Mucosa of descending colon (tissue), 3 donors: ENCODE data around the gene PTPRN2. TPM values are rescaled to one million over a fixed set of nuclear protein-coding genes. Genes with fewer than 3 reads are reported as not detected.

ENCODE experiments used
- ATAC-seq: fragments of 200-7000 bp; cut with Tn5 transposase; one replicate; pipeline ENCODE4 v1.9.1; 2020; ENCODE audit warnings: mild to moderate bottlenecking, moderate library complexity
- DNase-seq, 3 donors: peaks; one replicate each; pipeline ENCODE4 v3.0.0-alpha.2; 2020
- H3K36me3 ChIP-seq: fragments of 200-600 bp; one replicate; pipeline ENCODE4 v1.8.0; 2021; ENCODE audit warnings: low read depth, mild to moderate bottlenecking
- H3K4me1 ChIP-seq: fragments of 200-600 bp; one replicate; pipeline ENCODE4 v1.8.0; 2021; ENCODE audit warnings: low read depth, mild to moderate bottlenecking
- H3K4me3 ChIP-seq: fragments of 200-600 bp; one replicate; pipeline ENCODE4 v1.8.0; 2021; ENCODE audit warnings: mild to moderate bottlenecking
- H3K9me3 ChIP-seq: fragments of 200-600 bp; one replicate; pipeline ENCODE4 v1.8.0; 2021; ENCODE audit warnings: mild to moderate bottlenecking
- intact Hi-C, 2 donors: fragments of 100-400 bp; cut with DNase I in 1 of 2; cut with micrococcal nuclease in 1 of 2; formaldehyde crosslinking; loops; one replicate each; pipeline versions ENCODE4 v1.11.0 to v1.11.1; 2022; cut with DNase I, micrococcal nuclease
- total RNA-seq, 3 donors: library from RNA; stranded (reverse); fragmentation: NEBNext Ultra II Directional in 2 of 3; extraction: Animal tissue kit (Norgen Biotek cat#: 25700) in 2 of 3; gene quantifications; one replicate each; pipeline versions ENCODE4 v1.2.1 to v1.2.4, GENCODE V29; 2021 to 2023
- TF ChIP-seq, protein P1 (sequence below): fragments of 200-600 bp; IDR thresholded peaks from one replicate; pipeline ENCODE4 v1.8.0; 2022; ENCODE audit warnings: antibody characterized with exemption, mild to moderate bottlenecking
- donor health status: DM: no; HTN: no; CAD: no; lungs with moderate emphysema.
- donor health status: DM: no; HTN: no; CAD: no.
- donor health status: DM: no; HTN: yes; CAD: no.

The PTPRN2 gene
- total RNA-seq, 3 donors from 2014 or later = 12.5 to 28.0 (median 26.2) TPM

DNA sequence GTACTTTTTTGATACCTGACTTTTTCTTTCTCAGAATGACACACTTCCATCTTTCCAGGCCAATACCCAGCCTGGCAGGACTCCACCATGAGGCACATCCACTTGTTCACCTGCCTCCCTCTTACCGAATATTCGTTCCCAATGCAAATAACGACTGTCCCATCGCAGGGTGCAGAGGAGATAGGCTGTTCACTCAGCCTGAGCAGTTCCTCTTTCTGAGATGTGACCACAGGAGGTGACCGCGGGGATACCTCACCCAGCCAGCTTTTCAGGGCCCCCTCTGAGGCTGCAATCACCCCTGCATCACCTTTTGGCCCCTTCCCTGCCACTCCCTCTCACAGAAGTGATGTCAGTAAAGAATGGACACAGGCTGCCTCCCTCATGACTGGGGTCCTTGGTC lies 28.3 kb downstream of the PTPRN2 start:
- Histone ChIP-seq H3K4me3 (no peak overlapping the region), H3K9me3 (no peaks in the 10 kb centered on the region), H3K36me3 (no peaks in the 10 kb centered on the region), H3K4me1 (no peaks in the 10 kb centered on the region)
- TF ChIP-seq, protein P1, sequence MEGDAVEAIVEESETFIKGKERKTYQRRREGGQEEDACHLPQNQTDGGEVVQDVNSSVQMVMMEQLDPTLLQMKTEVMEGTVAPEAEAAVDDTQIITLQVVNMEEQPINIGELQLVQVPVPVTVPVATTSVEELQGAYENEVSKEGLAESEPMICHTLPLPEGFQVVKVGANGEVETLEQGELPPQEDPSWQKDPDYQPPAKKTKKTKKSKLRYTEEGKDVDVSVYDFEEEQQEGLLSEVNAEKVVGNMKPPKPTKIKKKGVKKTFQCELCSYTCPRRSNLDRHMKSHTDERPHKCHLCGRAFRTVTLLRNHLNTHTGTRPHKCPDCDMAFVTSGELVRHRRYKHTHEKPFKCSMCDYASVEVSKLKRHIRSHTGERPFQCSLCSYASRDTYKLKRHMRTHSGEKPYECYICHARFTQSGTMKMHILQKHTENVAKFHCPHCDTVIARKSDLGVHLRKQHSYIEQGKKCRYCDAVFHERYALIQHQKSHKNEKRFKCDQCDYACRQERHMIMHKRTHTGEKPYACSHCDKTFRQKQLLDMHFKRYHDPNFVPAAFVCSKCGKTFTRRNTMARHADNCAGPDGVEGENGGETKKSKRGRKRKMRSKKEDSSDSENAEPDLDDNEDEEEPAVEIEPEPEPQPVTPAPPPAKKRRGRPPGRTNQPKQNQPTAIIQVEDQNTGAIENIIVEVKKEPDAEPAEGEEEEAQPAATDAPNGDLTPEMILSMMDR = no peak
- DNase-seq (no peak), ATAC-seq (no peak)
- intact Hi-C loops = no loop called here

- no peaks in the 10 kb centered on the region for H3K9me3 ChIP-seq
- intact Hi-C loops = no loop called here
- DNase-seq = no peak
- TF ChIP-seq, protein P1 = no peak
- ATAC-seq = no peak
- no peak overlapping the region for H3K4me3 ChIP-seq
- H3K36me3 ChIP-seq = no peaks in the 10 kb centered on the region
- H3K4me1 ChIP-seq = no peaks in the 10 kb centered on the region
Measured at GRCh38 chr7:158558816-158559215, 28.8 kb downstream of the PTPRN2 start.

DNA sequence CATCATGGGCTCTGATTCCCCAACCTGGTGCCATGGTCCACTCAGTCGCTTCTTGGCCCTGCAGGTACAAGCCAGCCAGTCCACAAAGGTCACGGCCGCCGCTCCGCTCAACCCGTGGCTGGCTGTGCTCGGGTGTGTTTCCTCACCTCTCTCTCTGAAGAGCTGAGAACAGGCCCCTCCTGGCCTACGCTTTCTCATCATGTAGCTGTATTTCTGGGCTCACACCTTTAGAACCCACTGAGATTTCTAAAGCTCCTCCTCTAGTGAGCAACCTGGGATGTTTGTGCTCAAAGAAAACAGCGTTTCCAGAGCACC lies 30.2 kb downstream of the PTPRN2 start:
- TF ChIP-seq, protein P1 = no peak
- H3K4me3 ChIP-seq = no peak overlapping the region
- H3K9me3 ChIP-seq = no peaks in the 10 kb centered on the region
- no peaks in the 10 kb centered on the region for H3K4me1 ChIP-seq
- no peak for ATAC-seq
- H3K36me3 ChIP-seq = no peaks in the 10 kb centered on the region
- no peak for DNase-seq
- intact Hi-C loops = no loop called here

DNA sequence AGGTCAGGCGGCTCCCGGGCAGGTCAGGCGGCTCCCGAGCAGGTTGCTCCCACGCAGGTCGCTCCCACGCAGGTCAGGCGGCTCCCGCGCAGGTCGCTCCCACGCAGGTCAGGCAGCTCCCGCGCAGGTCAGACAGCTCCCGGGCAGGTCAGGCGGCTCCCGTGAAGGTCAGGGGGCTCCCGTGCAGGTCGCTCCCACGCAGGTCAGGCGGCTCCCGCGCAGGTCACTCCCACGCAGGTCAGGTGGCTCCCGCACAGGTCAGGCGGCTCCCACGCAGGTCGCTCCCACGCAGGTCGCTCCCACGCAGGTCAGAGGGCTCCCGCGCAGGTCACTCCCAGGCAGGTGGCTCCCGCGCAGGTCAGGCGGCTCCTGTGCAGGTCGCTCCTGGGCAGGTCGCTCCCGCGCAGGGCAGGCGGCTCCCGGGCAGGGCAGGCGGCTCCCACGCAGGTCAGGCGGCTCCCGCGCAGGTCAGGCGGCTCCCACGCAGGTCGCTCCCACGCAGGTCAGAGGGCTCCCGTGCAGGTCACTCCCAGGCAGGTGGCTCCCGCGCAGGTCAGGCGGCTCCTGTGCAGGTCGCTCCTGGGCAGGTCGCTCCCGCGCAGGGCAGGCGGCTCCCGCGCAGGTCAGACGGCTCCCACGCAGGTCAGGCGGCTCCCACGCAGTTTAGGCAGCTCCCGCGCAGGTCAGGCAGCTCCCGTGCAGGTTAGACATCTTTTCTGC lies 30.7 kb downstream of the PTPRN2 start:
- DNase-seq (no peak), ATAC-seq (no peak)
- Histone ChIP-seq H3K4me3 (no peak overlapping the region), H3K4me1 (no peaks in the 10 kb centered on the region), H3K36me3 (no peaks in the 10 kb centered on the region), H3K9me3 (no peaks in the 10 kb centered on the region)
- TF ChIP-seq, protein P1 = no peak
- intact Hi-C loops = no loop called here

DNA sequence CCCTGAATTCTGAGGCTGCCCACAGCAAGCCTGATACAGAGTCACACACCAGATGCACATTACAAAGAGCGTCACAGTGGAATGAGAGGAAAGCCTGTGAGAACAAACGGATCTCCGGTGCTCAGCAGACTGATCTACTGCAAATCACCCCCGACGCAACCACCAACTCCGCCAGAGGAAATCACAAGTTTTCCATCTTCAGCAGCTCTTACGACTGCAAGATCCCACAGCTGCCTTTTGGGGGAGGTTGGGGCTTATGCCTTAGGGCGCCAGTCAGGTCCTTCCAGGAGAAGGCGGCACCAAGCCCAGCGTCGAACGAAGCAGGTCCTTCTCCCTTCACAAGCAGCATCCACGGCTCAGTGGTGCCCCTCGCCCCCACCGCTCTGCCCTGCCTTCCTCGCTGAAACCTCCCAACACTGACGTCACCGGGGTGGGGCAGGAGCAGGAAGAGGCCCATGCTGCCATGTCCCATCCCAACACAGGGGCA lies 32.5 kb downstream of the PTPRN2 start:
- H3K4me3 ChIP-seq = no peak overlapping the region
- TF ChIP-seq, protein P1 = no peak
- no peaks in the 10 kb centered on the region for H3K4me1 ChIP-seq
- H3K36me3 ChIP-seq = no peaks in the 10 kb centered on the region
- ATAC-seq (no peak), DNase-seq (no peak)
- no peaks in the 10 kb centered on the region for H3K9me3 ChIP-seq
- intact Hi-C loops = no loop called here
